Activated naive CD8-positive, alpha-beta T cell (primary cell): ENCODE data around the gene GNB1L.

Experiments used
- H3K27ac Mint-ChIP-seq: one replicate; pipeline ENCODE4 v1.8.0; 2021; ENCODE audit warnings: mixed read lengths
- H3K27me3 Mint-ChIP-seq: one replicate; pipeline ENCODE4 v1.8.0; 2021; ENCODE audit warnings: mixed read lengths
- H3K36me3 Mint-ChIP-seq: one replicate; pipeline ENCODE4 v1.8.0; 2021; ENCODE audit warnings: mixed read lengths
- H3K4me1 Mint-ChIP-seq: one replicate; pipeline ENCODE4 v1.8.0; 2021; ENCODE audit warnings: low read depth, mixed read lengths
- H3K4me3 Mint-ChIP-seq: one replicate; pipeline ENCODE4 v1.8.0; 2021; ENCODE audit warnings: mild to moderate bottlenecking, mixed read lengths
- H3K9me3 Mint-ChIP-seq: one replicate; pipeline ENCODE4 v1.8.0; 2021; ENCODE audit warnings: low read depth, mixed read lengths

GNB1L gene

GRCh38 chr22:19735665-19736510 is 118.8 kb downstream of the GNB1L start:
- H3K36me3 Mint-ChIP-seq, result no peaks in the 10 kb centered on the region
- no peaks in the 10 kb centered on the region for H3K9me3 Mint-ChIP-seq
- no peak overlapping the region for H3K4me3 Mint-ChIP-seq
- no peaks in the 10 kb centered on the region for H3K27me3 Mint-ChIP-seq
- no peaks in the 10 kb centered on the region for H3K4me1 Mint-ChIP-seq
- no peak overlapping the region for H3K27ac Mint-ChIP-seq

GRCh38 chr22:19734837-19735382 is 119.8 kb downstream of the GNB1L start:
- H3K4me1 Mint-ChIP-seq, result peaks cover 2% of the 10 kb centered on the region
- no peaks in the 10 kb centered on the region for H3K27me3 Mint-ChIP-seq
- no peak overlapping the region for H3K4me3 Mint-ChIP-seq
- no peaks in the 10 kb centered on the region for H3K9me3 Mint-ChIP-seq
- H3K27ac Mint-ChIP-seq, result no peak overlapping the region
- H3K36me3 Mint-ChIP-seq, result no peaks in the 10 kb centered on the region

GRCh38 chr22:19734163-19734562 is 120.5 kb downstream of the GNB1L start:
- no peak overlapping the region for H3K27ac Mint-ChIP-seq
- no peak overlapping the region for H3K4me3 Mint-ChIP-seq
- H3K9me3 Mint-ChIP-seq, result no peaks in the 10 kb centered on the region
- no peaks in the 10 kb centered on the region for H3K36me3 Mint-ChIP-seq
- peaks cover 2% of the 10 kb centered on the region for H3K4me1 Mint-ChIP-seq
- no peaks in the 10 kb centered on the region for H3K27me3 Mint-ChIP-seq

GRCh38 chr22:19733755-19734154 is 120.9 kb downstream of the GNB1L start:
- Mint-ChIP-seq H3K27ac (no peak overlapping the region), H3K4me1 (peaks cover 2% of the 10 kb centered on the region), H3K36me3 (no peaks in the 10 kb centered on the region), H3K27me3 (no peaks in the 10 kb centered on the region), H3K4me3 (no peak overlapping the region), H3K9me3 (no peaks in the 10 kb centered on the region)
